Posterior vena cava (tissue), 2 donors: ENCODE results near the gene MT1HL1. TPM values are rescaled to one million over a fixed set of nuclear protein-coding genes. Genes with fewer than 3 reads are reported as not detected.
"Not testable (repeated sequence)": the region's sequence is repeated elsewhere in the genome, so short reads cannot be mapped to it uniquely, and the experiment has no call there.

ENCODE experiments used
- DNase-seq: peaks from one replicate; pipeline ENCODE4 v3.0.0-alpha.2; 2020; ENCODE audit warnings: low spot score
- intact Hi-C, 2 donors: fragments of 100-400 bp; cut with DNase I; formaldehyde crosslinking; loops; one replicate each; pipeline versions ENCODE4 v1.14.1 to v1.14.2; 2022 to 2023
- total RNA-seq, 2 donors: library from RNA; stranded (reverse); fragmentation: NEBNext Ultra II Directional; extraction: Animal tissue kit (Norgen Biotek cat#: 25700); gene quantifications; one replicate each; pipeline ENCODE4 v1.2.1, GENCODE V29; 2021
- donor health status: DM: yes; HTN: yes; CAD: no.
- donor health status: DM: yes; HTN: yes; CAD: no.

MT1HL1 gene
- total RNA-seq, 2 donors from 2014 or later, result not detected

DNA sequence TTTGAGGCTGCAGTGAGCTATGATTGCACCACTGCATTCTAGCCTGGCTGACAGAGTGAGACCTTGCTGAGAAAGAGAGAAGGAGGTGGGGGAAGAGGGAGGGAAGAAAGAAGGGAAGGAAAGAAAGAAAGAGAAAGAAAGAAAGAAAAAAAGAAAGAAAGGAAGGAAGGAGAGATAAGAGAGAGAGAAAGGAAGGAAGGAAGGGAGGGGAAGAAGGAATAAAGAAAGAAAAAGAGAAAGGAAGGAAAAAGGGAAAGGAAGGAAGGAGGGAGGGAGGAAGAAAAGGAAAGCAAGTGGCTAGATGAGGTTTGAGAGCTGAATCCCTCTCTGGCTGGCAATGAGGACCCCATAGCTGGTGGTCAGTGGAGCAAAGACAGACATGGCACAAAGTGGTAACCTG, 20.4 kb downstream of the MT1HL1 start:
- DNase-seq, result no peak
- intact Hi-C loops, result no loop called here

DNA sequence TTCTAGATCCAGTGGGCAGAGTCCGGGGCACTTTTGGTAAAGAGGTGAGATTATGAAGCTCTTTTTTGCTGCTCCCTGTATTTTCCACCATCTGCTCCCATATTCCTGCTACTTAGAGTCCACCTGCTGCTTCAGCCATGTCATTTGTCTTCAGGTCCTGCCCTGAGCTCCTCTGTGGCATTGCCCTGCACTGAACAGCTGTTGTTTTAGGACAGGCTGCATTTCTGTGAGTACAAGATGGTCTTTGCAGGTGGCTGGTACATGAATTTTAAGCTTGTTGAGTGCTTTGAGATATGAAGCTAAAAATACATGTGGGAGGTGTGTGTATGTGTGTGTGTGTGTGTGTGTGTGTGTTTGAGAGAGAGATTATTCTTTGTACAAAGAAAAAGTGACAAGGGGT, 21.9 kb downstream of the MT1HL1 start:
- intact Hi-C loops, result no loop called here
- no peak for DNase-seq

DNA sequence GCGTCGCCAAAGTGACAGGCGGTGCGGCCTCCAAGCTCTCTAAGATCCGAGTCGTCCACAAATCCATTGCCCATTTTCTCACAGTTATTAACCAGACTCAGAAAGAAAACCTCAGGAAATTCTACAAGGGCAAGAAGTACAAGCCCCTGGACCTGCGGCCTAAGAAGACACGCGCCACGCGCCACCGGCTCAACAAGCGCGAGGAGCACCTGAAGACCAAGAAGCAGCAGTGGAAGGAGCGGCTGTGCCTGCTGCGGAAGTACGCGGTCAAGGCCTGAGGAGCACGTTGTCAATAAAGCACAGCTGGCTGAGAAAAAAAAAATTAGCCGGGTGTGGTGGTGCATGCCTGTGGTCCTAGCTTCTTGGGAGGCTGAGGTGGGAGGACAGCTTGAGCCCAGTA, 22.8 kb downstream of the MT1HL1 start:
- intact Hi-C loops, result not testable (repeated sequence)

GRCh38 chr1:236980673-236981072, 23.6 kb downstream of the MT1HL1 start:
- intact Hi-C loops, result no loop called here
- DNase-seq, result no peak

More for the DNA sequence above, 22.8 kb downstream of the MT1HL1 start:
- DNase-seq, result not testable (repeated sequence)

DNA sequence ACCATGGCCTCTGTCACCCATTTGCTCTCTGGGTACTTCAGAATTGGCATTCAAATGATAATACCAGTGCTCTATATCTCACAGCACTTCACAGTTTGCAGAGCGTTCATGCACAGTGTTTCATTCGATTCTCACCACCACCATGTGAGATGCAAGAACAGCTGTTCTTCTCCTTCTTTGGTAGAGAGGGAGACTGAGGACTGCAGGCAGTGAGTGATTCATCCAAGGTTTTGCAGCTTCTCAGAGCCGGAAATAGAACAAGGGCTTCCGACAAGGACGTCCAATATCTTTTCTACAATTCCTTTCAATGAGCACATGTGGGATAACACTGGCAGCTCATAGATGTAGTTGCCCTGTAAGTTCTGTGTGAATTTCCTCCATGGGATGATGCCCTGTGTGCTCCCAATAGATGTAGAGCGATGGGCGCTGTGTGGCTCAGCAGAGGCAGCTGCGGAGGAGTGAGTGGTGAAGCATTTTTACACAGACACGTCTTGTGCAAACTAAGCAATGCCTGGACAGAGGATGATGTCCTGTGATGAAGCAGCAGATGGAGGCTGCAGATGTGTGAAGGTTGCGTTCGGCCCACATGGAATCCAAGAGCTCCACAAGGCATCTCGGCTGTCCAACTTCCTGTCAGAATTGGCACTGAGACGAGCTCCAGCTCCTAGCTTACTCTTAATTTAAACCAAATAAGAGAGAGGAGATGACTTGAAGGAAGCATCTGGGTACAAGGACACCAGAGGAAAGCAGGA, 24.9 kb downstream of the MT1HL1 start:
- no peak for DNase-seq
- intact Hi-C loops, result no loop called here

GRCh38 chr1:236978740-236979139, 25.5 kb downstream of the MT1HL1 start:
- no peak for DNase-seq
- intact Hi-C loops, result no loop called here

DNA sequence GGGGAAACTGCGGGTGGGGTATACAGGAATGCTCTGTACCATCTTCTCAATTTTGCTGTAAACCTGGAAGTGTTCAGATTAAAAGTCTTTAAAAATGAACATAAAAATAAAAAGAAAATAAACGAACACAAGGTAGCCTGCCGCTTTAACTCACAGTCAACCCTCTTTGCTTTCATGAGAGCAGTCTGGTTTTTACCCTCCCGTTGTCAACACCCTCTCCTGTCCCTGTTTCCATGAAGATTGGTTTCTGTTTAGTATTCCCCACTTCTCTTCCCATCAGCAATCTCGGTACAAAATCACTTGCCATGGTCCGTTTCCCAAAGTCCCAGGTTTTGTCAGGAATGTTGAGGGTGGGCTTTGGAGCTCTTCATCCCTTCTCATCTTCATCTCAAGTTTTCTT, 28.8 kb downstream of the MT1HL1 start:
- DNase-seq, result no peak
- intact Hi-C loops, result no loop called here

- DNase-seq, intact Hi-C loops: not testable (repeated sequence)
Observed at GRCh38 chr1:236974025-236974424, 30.2 kb downstream of the MT1HL1 start.

GRCh38 chr1:236966636-236967035, 37.6 kb downstream of the MT1HL1 start:
- intact Hi-C loops, result loop anchor here in 1 of 2 donors (2.0 kb wide), 1 partner anchor 30 kb away; no protein-coding TSS in a partner anchor
- no peak for DNase-seq

- no peak for DNase-seq
- intact Hi-C loops, result no loop called here
Observed at GRCh38 chr1:236963920-236964319, 40.3 kb downstream of the MT1HL1 start.

- no peak for DNase-seq
- intact Hi-C loops, result no loop called here
Observed at GRCh38 chr1:236959112-236959511, 45.1 kb downstream of the MT1HL1 start.

DNA sequence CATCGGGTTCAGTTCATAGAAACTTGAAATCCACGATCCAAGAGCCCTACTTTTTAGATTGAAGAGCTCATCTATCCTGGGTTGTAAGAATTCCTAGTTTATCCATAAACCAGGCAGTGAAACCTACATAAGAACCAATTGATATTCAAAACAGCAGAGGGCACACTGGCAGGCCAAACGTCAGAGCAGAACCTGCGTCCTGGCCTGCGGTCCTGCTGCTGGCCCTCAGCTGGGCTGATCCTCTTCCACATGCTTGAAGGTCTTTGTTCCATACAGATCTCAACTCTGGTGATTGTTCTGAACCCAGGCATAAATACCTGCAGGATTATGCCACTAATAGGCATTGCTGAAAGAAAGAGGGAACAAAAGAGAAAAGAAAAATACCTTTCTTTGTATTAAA, 47.0 kb downstream of the MT1HL1 start:
- no peak for DNase-seq
- intact Hi-C loops, result no loop called here

Other genes starting within 250 kb of the MT1HL1 start
- gene MTR, start 209.1 kb downstream of the MT1HL1 start, total RNA-seq, result 10 to 100 TPM; 44.2 to 47.6 TPM
- 1 to 10 TPM; 7.6 to 8.8 TPM for gene RYR2, start 37.7 kb upstream of the MT1HL1 start, total RNA-seq